ENCODE results near the gene SCN5A.

DNA sequence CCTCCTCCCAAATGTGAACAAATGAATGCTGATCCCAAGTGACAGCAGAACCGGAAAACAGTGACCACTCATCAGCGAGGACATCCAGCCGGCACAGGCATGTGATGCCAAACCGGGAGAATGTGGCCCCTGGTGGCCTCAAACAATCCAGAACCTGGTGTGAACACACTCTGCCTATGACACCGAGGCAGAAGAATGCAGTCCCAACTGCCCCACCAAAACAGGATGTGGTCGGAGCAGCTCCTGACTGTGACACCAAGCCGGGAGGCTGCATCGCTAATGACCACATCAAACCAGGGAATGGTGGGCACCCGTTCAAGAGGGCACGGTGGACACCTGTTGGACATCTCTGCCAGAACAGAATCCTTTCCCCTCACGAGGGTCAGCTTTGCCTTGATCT is 15.4 kb downstream of the SCN5A start:
- TF ChIP-seq, protein P1, sequence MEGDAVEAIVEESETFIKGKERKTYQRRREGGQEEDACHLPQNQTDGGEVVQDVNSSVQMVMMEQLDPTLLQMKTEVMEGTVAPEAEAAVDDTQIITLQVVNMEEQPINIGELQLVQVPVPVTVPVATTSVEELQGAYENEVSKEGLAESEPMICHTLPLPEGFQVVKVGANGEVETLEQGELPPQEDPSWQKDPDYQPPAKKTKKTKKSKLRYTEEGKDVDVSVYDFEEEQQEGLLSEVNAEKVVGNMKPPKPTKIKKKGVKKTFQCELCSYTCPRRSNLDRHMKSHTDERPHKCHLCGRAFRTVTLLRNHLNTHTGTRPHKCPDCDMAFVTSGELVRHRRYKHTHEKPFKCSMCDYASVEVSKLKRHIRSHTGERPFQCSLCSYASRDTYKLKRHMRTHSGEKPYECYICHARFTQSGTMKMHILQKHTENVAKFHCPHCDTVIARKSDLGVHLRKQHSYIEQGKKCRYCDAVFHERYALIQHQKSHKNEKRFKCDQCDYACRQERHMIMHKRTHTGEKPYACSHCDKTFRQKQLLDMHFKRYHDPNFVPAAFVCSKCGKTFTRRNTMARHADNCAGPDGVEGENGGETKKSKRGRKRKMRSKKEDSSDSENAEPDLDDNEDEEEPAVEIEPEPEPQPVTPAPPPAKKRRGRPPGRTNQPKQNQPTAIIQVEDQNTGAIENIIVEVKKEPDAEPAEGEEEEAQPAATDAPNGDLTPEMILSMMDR (conservative IDR thresholded peaks at IDR 0.05; ENCODE audit: low read depth in 2 of 2) = no peak
- no peak for TF ChIP-seq EZH2 (IDR thresholded peaks at IDR 0.05; ENCODE audit: low read depth, unreplicated experiment)
- no peak for TF ChIP-seq EZH2phosphoT487 (IDR thresholded peaks at IDR 0.05; ENCODE audit: unreplicated experiment)
- TF ChIP-seq POLR2AphosphoS5 (IDR thresholded peaks at IDR 0.05; ENCODE audit: low read depth) = no peak
- TF ChIP-seq REST (IDR thresholded peaks at IDR 0.05; ENCODE audit: unreplicated experiment) = no peak
- no peak for TF ChIP-seq JUNB (IDR thresholded peaks at IDR 0.05; ENCODE audit: unreplicated experiment)
- TF ChIP-seq, protein P2, sequence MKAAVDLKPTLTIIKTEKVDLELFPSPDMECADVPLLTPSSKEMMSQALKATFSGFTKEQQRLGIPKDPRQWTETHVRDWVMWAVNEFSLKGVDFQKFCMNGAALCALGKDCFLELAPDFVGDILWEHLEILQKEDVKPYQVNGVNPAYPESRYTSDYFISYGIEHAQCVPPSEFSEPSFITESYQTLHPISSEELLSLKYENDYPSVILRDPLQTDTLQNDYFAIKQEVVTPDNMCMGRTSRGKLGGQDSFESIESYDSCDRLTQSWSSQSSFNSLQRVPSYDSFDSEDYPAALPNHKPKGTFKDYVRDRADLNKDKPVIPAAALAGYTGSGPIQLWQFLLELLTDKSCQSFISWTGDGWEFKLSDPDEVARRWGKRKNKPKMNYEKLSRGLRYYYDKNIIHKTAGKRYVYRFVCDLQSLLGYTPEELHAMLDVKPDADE (IDR thresholded peaks at IDR 0.05) = no peak
- TF ChIP-seq CREB1 (CRISPR knock-in tag; IDR thresholded peaks at IDR 0.05; ENCODE audit: low read depth) = no peak
- TF ChIP-seq ZNF331 (CRISPR knock-in tag; IDR thresholded peaks at IDR 0.05; ENCODE audit: low read depth) = no peak
- no peak for TF ChIP-seq NANOG (IDR thresholded peaks at IDR 0.05; ENCODE audit: borderline replicate concordance)
- TF ChIP-seq ZNF114 (CRISPR knock-in tag; IDR thresholded peaks at IDR 0.05) = no peak
- TF ChIP-seq STAT1 (IDR thresholded peaks at IDR 0.05; ENCODE audit: unreplicated experiment) = no peak
- no peak for TF ChIP-seq ZNF462 (CRISPR knock-in tag; IDR thresholded peaks at IDR 0.05)
